Measurements from ENCODE around the gene HSPH1. TPM values are rescaled to one million over a fixed set of nuclear protein-coding genes. Genes with fewer than 3 reads are reported as not detected.

HSPH1 gene
- total and polyA plus RNA-seq, 2 of the 13 experiments (the other 11 are each of a cell fraction or from before 2014, with no cell fraction given) = 13.0 to 62.9 TPM

- TF ChIP-seq RERE (CRISPR knock-in tag; IDR thresholded peaks at IDR 0.05; ENCODE audit: low read depth) (no peak), MXI1 (IDR thresholded peaks at IDR 0.05; ENCODE audit: borderline replicate concordance, low read depth, low read length) (peak; percentile 56; the same call in 1 of the 3 replicates), SP140L (CRISPR knock-in tag; IDR thresholded peaks at IDR 0.05; ENCODE audit: borderline replicate concordance) (0 out of 2 replicates have a peak, but pooled peaks have one; percentile 11), ZC3H13 (CRISPR knock-in tag; IDR thresholded peaks at IDR 0.05) (no peak), JARID2 (CRISPR knock-in tag; IDR thresholded peaks at IDR 0.05; ENCODE audit: insufficient replicate concordance) (no peak), ADNP (CRISPR knock-in tag; IDR thresholded peaks at IDR 0.05) (no peak), ZNF841 (CRISPR knock-in tag; IDR thresholded peaks at IDR 0.05; ENCODE audit: borderline replicate concordance) (no peak), ZNF430 (CRISPR knock-in tag; IDR thresholded peaks at IDR 0.05) (no peak), ZNF362 (CRISPR knock-in tag; IDR thresholded peaks at IDR 0.05; ENCODE audit: borderline replicate concordance) (peak; percentile 95), ZNF143 (CRISPR knock-in tag; IDR thresholded peaks at IDR 0.05) (peak; percentile 97), ZNF446 (CRISPR knock-in tag; IDR thresholded peaks at IDR 0.05) (no peak), MYNN (CRISPR knock-in tag; IDR thresholded peaks at IDR 0.05; ENCODE audit: low read depth) (no peak), CEBPZ (IDR thresholded peaks at IDR 0.05; ENCODE audit: low read length) (no peak), ZNF460 (CRISPR knock-in tag; IDR thresholded peaks at IDR 0.05; ENCODE audit: borderline replicate concordance) (no peak), KLF12 (CRISPR knock-in tag; IDR thresholded peaks at IDR 0.05; ENCODE audit: borderline replicate concordance) (no peak), ZNF782 (CRISPR knock-in tag; IDR thresholded peaks at IDR 0.05; ENCODE audit: borderline replicate concordance) (no peak), ZEB1 (IDR thresholded peaks at IDR 0.05; ENCODE audit: insufficient replicate concordance, low read depth) (no peak), CHD4 (IDR thresholded peaks at IDR 0.05; ENCODE audit: borderline replicate concordance, low read length) (no peak), MAFG (CRISPR knock-in tag; IDR thresholded peaks at IDR 0.05) (no peak), ISL2 (CRISPR knock-in tag; IDR thresholded peaks at IDR 0.05) (no peak)
Measured at GRCh38 chr13:31162151-31163008, 676 bp upstream of the HSPH1 start (continued).

All from HepG2 (cell line).